GM12878 (cell line): ENCODE measurements around the gene TEC. TPM values are rescaled to one million over a fixed set of nuclear protein-coding genes. Genes with fewer than 3 reads are reported as not detected.

Source experiments
- ATAC-seq: fragments of 200-7000 bp; cut with Tn5 transposase; 3 replicates; pipeline ENCODE4 v1.9.1; 2020; ENCODE audit warnings: mild to moderate bottlenecking, moderate library complexity
- BruUV-seq: library from RNA; stranded (reverse); fragments of 400-500 nt; replicated peaks from 2 replicates; lab custom pipeline; 2021; lab: Mats Ljungman, UMichigan
- CTCF ChIA-PET: fragments of 300-600 bp; sonication (Branson Sonifier 250); formaldehyde crosslinking; extraction: SDS; loops from one replicate; lab custom pipeline; 2021; ENCODE audit warnings: inconsistent platforms; lab: Yijun Ruan, JAX
- POLR2A ChIA-PET: fragments of 350-600 bp; formaldehyde crosslinking; extraction: SDS; loops from one replicate; lab custom pipeline; 2021; ENCODE audit warnings: inconsistent platforms; lab: Charles Lee
- RAD21 ChIA-PET: fragments of 300-600 bp; sonication (Branson Sonifier 250); formaldehyde crosslinking; loops from one replicate; lab custom pipeline; 2023; ENCODE audit warnings: antibody characterized with exemption; ENCODE audit not compliant: unreplicated experiment; lab: Charles Lee
- SMC1A ChIA-PET: fragments of 300-600 bp; sonication (Branson Sonifier 250); formaldehyde crosslinking; loops from one replicate; lab custom pipeline; 2023; ENCODE audit not compliant: unreplicated experiment, uncharacterized antibody; lab: Charles Lee
- DNase-seq: peaks from one replicate; pipeline ENCODE4 v3.0.0-alpha.2; 2011; ENCODE audit warnings: low read depth, low spot score
- FAIRE-seq: peaks from 3 replicates; lab custom pipeline; 2011; peaks lifted over from hg19 to GRCh38; lab: Jason Lieb, UNC
- H2AFZ ChIP-seq: 2 replicates; pipeline ENCODE4 v1.6.0; 2011; ENCODE audit warnings: low read depth, low read length, control low read depth; ENCODE audit not compliant: control insufficient read depth
- H3K27ac ChIP-seq: 2 replicates; pipeline ENCODE4 v1.5.1; 2011; ENCODE audit warnings: control low read depth; ENCODE audit not compliant: control insufficient read depth, insufficient read depth
- H3K27me3 ChIP-seq, 2 experiments: replicated peaks in 1 of 2; 2 replicates each; pipeline versions ENCODE4 v1.6.0 to v1.6.1; 2011; ENCODE audit warnings: low read length in 1 of 2; ENCODE audit not compliant: control insufficient read depth in 2 of 2, insufficient read depth in 2 of 2
- H3K36me3 ChIP-seq, 2 experiments: 2 replicates each; pipeline ENCODE4 v1.5.1; 2011; ENCODE audit warnings: low read length in 1 of 2; ENCODE audit not compliant: control insufficient read depth in 2 of 2, insufficient read depth in 2 of 2
- H3K4me1 ChIP-seq: 2 replicates; pipeline ENCODE4 v1.6.1; 2011; ENCODE audit warnings: mild to moderate bottlenecking, low read length, moderate library complexity, mixed read lengths; ENCODE audit not compliant: control insufficient read depth, insufficient read depth
- H3K4me2 ChIP-seq: 2 replicates; pipeline ENCODE4 v1.6.0; 2011; ENCODE audit warnings: control low read depth; ENCODE audit not compliant: control insufficient read depth, insufficient read depth
- H3K4me3 ChIP-seq: fragments of 200-600 bp; sonication (generic); 2 replicates; pipeline ENCODE4 v1.5.1; 2016
- H3K79me2 ChIP-seq: 2 replicates; pipeline ENCODE4 v1.6.0; 2011; ENCODE audit warnings: low read length; ENCODE audit not compliant: control insufficient read depth, insufficient read depth
- H3K9ac ChIP-seq: 2 replicates; pipeline ENCODE4 v1.8.0; 2011; ENCODE audit warnings: low read length, control low read depth, mixed read lengths; ENCODE audit not compliant: control insufficient read depth, insufficient read depth
- H3K9me3 ChIP-seq: replicated peaks from 3 replicates; pipeline ENCODE4 v1.5.1; 2011; ENCODE audit warnings: mild to moderate bottlenecking, low read length; ENCODE audit not compliant: control insufficient read depth, insufficient read depth
- H4K20me1 ChIP-seq: 2 replicates; pipeline ENCODE4 v1.6.0; 2011; ENCODE audit not compliant: control insufficient read depth, insufficient read depth
- BCLAF1 ChIP-seq: fragments of 450-650 bp; IDR thresholded peaks from 2 replicates; pipeline ENCODE4 v1.6.1; 2017; ENCODE audit warnings: antibody characterized with exemption, mild to moderate bottlenecking, moderate library complexity
- CBX5 ChIP-seq: sonication (generic); IDR thresholded peaks from 2 replicates; pipeline ENCODE4 v1.6.1; 2016; ENCODE audit warnings: low read depth, moderate library complexity, mild to moderate bottlenecking, inconsistent platforms
- FOXK2 ChIP-seq: fragments of 450-650 bp; IDR thresholded peaks from 2 replicates; pipeline ENCODE4 v1.6.1; 2017; ENCODE audit warnings: mild to moderate bottlenecking, moderate library complexity
- MTA2 ChIP-seq: fragments of 450-650 bp; IDR thresholded peaks from 2 replicates; pipeline ENCODE4 v1.6.1; 2016; ENCODE audit warnings: low read depth, mild to moderate bottlenecking, moderate library complexity
- NFYB ChIP-seq: IDR thresholded peaks from 2 replicates; pipeline ENCODE4 v1.6.1; 2011; ENCODE audit warnings: low read depth, mild to moderate bottlenecking, low read length, improper control_type of control experiment, moderate library complexity; ENCODE audit not compliant: insufficient read depth
- PAX5 ChIP-seq: IDR thresholded peaks from 2 replicates; pipeline ENCODE4 v1.6.1; 2011; ENCODE audit warnings: low read depth, low read length, borderline replicate concordance
- POLR2AphosphoS2 ChIP-seq: IDR thresholded peaks from 2 replicates; pipeline ENCODE4 v1.6.1; 2011; ENCODE audit warnings: low read depth, mild to moderate bottlenecking, low read length, improper control_type of control experiment, moderate library complexity
- RAD21 ChIP-seq: IDR thresholded peaks from 2 replicates; pipeline ENCODE4 v1.6.1; 2011; ENCODE audit warnings: mild to moderate bottlenecking, low read depth, low read length, moderate library complexity; ENCODE audit not compliant: insufficient read depth
- RAD51 ChIP-seq: fragments of 450-650 bp; IDR thresholded peaks from 2 replicates; pipeline ENCODE4 v1.6.1; 2016; ENCODE audit warnings: moderate library complexity, mild to moderate bottlenecking, inconsistent platforms
- RELA ChIP-seq: fragments of 450-650 bp; IDR thresholded peaks from 2 replicates; pipeline ENCODE4 v1.8.0; 2014; ENCODE audit warnings: borderline replicate concordance; ENCODE audit not compliant: partially characterized antibody
- SPI1 ChIP-seq: IDR thresholded peaks from 2 replicates; pipeline ENCODE4 v1.6.1; 2011; ENCODE audit warnings: low read depth, mild to moderate bottlenecking, low read length, moderate library complexity, borderline replicate concordance; ENCODE audit not compliant: insufficient read depth
- SREBF1 ChIP-seq: IDR thresholded peaks from 2 replicates; pipeline ENCODE4 v1.6.1; 2012; ENCODE audit warnings: mild to moderate bottlenecking, low read length
- SUPT20H ChIP-seq: IDR thresholded peaks from 2 replicates; pipeline ENCODE4 v1.6.1; 2011; ENCODE audit warnings: low read depth, mild to moderate bottlenecking, low read length, moderate library complexity, borderline replicate concordance; ENCODE audit not compliant: control insufficient read depth
- TARDBP ChIP-seq: IDR thresholded peaks from 2 replicates; pipeline ENCODE4 v1.6.1; 2016; ENCODE audit warnings: borderline replicate concordance
- TBL1XR1 ChIP-seq: IDR thresholded peaks from 2 replicates; pipeline ENCODE4 v1.6.1; 2012; ENCODE audit warnings: low read depth, low read length, improper control_type of control experiment
- TCF3 ChIP-seq: IDR thresholded peaks from 2 replicates; pipeline ENCODE4 v1.6.1; 2012; ENCODE audit warnings: low read depth, mild to moderate bottlenecking, low read length, borderline replicate concordance; ENCODE audit not compliant: insufficient read depth
- YBX1 ChIP-seq: fragments of 450-650 bp; IDR thresholded peaks from 2 replicates; pipeline ENCODE4 v1.6.1; 2016; ENCODE audit warnings: antibody characterized with exemption
- YY1 ChIP-seq: IDR thresholded peaks from 2 replicates; pipeline ENCODE4 v1.6.1; 2011; ENCODE audit warnings: low read depth, mild to moderate bottlenecking, low read length
- ZNF384 ChIP-seq: IDR thresholded peaks from 2 replicates; pipeline ENCODE4 v1.6.1; 2012; ENCODE audit warnings: low read depth, mild to moderate bottlenecking, low read length, improper control_type of control experiment, borderline replicate concordance
- WGBS: methylation state at CpG from one replicate; pipeline ENCODE4 v1.1.6; 2016; ENCODE audit warnings: low lambda C conversion rate; ENCODE audit not compliant: insufficient replicate concordance, insufficient coverage; ENCODE audit errors: missing lambda C conversion rate; 5-methylcytosine and 5-hydroxymethylcytosine counted together
- in situ Hi-C: fragments of 300-500 bp; cut with MboI; formaldehyde crosslinking; loops from 9 replicates; pipeline ENCODE4 v1.14.3; 2018; ENCODE audit warnings: mixed read lengths
- intact Hi-C: fragments of 100-400 bp; cut with micrococcal nuclease; formaldehyde crosslinking; loops from one replicate; pipeline ENCODE4 v1.14.2; 2022; ENCODE audit not compliant: unreplicated experiment
- polyA plus RNA-seq, 11 experiments: library from polyadenylated mRNA; depleted of rRNA in 4 of 11; unstranded in 6 of 11; stranded (reverse) in 5 of 11; fragments of >200 nt; fragmentation: Nextera tagmentation in 4 of 11; fragmentation: Illumina TruSeq in 1 of 11; extraction: Ambion mirVana in 4 of 11; extraction: Trizol in 1 of 11; gene quantifications; 1 replicate in 1 of 11; 2 replicates in 10 of 11; pipeline versions ENCODE4 v1.2.1 to v1.2.3, GENCODE V29; 2011 to 2016; ENCODE audit warnings: inconsistent platforms in 2 of 11, missing spikeins in 2 of 11, low read depth in 1 of 11
- total RNA-seq, 4 experiments: library from RNA; depleted of rRNA in 3 of 4; stranded (reverse); fragments of >200 nt in 3 of 4; fragmentation: Illumina TruSeq in 1 of 4; extraction: Trizol in 1 of 4; gene quantifications; 2 replicates each; pipeline versions ENCODE4 v1.2.1 to v1.2.3, GENCODE V29; 2013 to 2021

Gene TEC
- total and polyA plus RNA-seq, 10 of the 15 experiments (the other 5 are each of a cell fraction or from before 2014, with no cell fraction given): 7.4 to 27.2 (median 17.1) TPM

- BruUV-seq: no TSS peak
- no peak for FAIRE-seq
- in situ Hi-C loops: no loop called here
- WGBS: 95% methylated on average over 5 of the region's 5 CpGs
- Histone ChIP-seq H3K4me3 (no peak overlapping the region), H4K20me1 (no peaks in the 10 kb centered on the region)
- no peak for ATAC-seq
- intact Hi-C loops: loop anchor here (5.0 kb wide), 1 partner anchor 125 kb away; no protein-coding TSS in a partner anchor
- TF ChIP-seq RAD21: no peak
- no peak for TF ChIP-seq TARDBP
- TF ChIP-seq FOXK2: no peak
- TF ChIP-seq TCF3: no peak
- TF ChIP-seq SREBF1: no peak
- TF ChIP-seq YBX1: no peak
- no peak for TF ChIP-seq PAX5
- TF ChIP-seq NFYB: no peak
- no peak for TF ChIP-seq BCLAF1
- no peak for TF ChIP-seq MTA2
- TF ChIP-seq ZNF384: no peak
- no peak for TF ChIP-seq SUPT20H
- TF ChIP-seq YY1: no peak
- TF ChIP-seq TBL1XR1: no peak
- TF ChIP-seq POLR2AphosphoS2: no peak
- TF ChIP-seq RELA: no peak
- TF ChIP-seq CBX5: no peak
- no peak for TF ChIP-seq SPI1
- no peak for TF ChIP-seq RAD51
- TF ChIP-seq, all 136 proteins: peak for 0
- no peak overlapping the region for H3K9ac ChIP-seq
- no peak overlapping the region for H3K27ac ChIP-seq
- no peaks in the 10 kb centered on the region for H3K79me2 ChIP-seq
- H3K27me3 ChIP-seq: no peaks in the 10 kb centered on the region
- peaks cover 6% of the 10 kb centered on the region; the same call in 1 of the 2 replicates for H3K4me1 ChIP-seq
- POLR2A ChIA-PET: no interaction called here
- H3K4me2 ChIP-seq: no peak overlapping the region
- CTCF ChIA-PET: interaction anchor here (1.3 kb wide), 1 partner anchor 28 kb away, joined by 3 read pairs; no protein-coding TSS in a partner anchor
- RAD21 ChIA-PET: no interaction called here
- H3K9me3 ChIP-seq: peaks cover 23% of the 10 kb centered on the region
- H3K36me3 ChIP-seq: peaks cover 9 to 46% of the 10 kb centered on the region in 2 experiments
- no peak for DNase-seq
- H2AFZ ChIP-seq: no peak overlapping the region
- SMC1A ChIA-PET: interaction anchor here (0.8 to 1.9 kb wide), 4 partner anchors 17 to 138 kb away, joined by 3 to 4 read pairs (median 4); no protein-coding TSS in a partner anchor
Measured at GRCh38 chr4:48152259-48152658, 117.4 kb downstream of the TEC start.
